Measurements from ENCODE around the gene SCO1.
"Not testable (repeated sequence)": the region's sequence is repeated elsewhere in the genome, so short reads cannot be mapped to it uniquely, and the experiment has no call there.

- TF ChIP-seq CTCF (IDR thresholded peaks at IDR 0.05; ENCODE audit: low read depth, low read length); EZH2phosphoT487 (IDR thresholded peaks at IDR 0.05; ENCODE audit: low read depth): not testable (repeated sequence)
Measured at GRCh38 chr17:10732121-10732520, 34.8 kb upstream of the SCO1 start.

Measured in OCI-LY3 (cell line).